CD4-positive, alpha-beta T cell treated with Interleukin-17A for 1 hour (primary cell): Measurements from ENCODE around the gene AKAP12.
"Not testable (repeated sequence)": the region's sequence is repeated elsewhere in the genome, so short reads cannot be mapped to it uniquely, and the experiment has no call there.

ENCODE experiments used
- DNase-seq: peaks from one replicate; pipeline ENCODE4 v3.0.0-alpha.2; 2020

The AKAP12 gene

GRCh38 chr6:151351146-151351700 lies 111.5 kb downstream of the AKAP12 start:
- DNase-seq: no peak

- DNase-seq: no peak
Observed at GRCh38 chr6:151351731-151352130, 112.0 kb downstream of the AKAP12 start.

- DNase-seq: peak; percentile 8
Observed at GRCh38 chr6:151352410-151353396, 112.9 kb downstream of the AKAP12 start.

- no peak for DNase-seq
Observed at GRCh38 chr6:151353795-151354194, 114.0 kb downstream of the AKAP12 start.

- not testable (repeated sequence) for DNase-seq
Observed at GRCh38 chr6:151356983-151357382, 117.2 kb downstream of the AKAP12 start.

- no peak for DNase-seq
Observed at GRCh38 chr6:151357758-151358436, 118.1 kb downstream of the AKAP12 start.

GRCh38 chr6:151358475-151358874 lies 118.7 kb downstream of the AKAP12 start:
- no peak for DNase-seq

GRCh38 chr6:151359486-151359885 lies 119.7 kb downstream of the AKAP12 start:
- DNase-seq: no peak

GRCh38 chr6:151365233-151365632 lies 125.5 kb downstream of the AKAP12 start:
- no peak for DNase-seq

- DNase-seq: no peak
Observed at GRCh38 chr6:151370509-151371078, 130.8 kb downstream of the AKAP12 start.

- no peak for DNase-seq
Observed at GRCh38 chr6:151372164-151372563, 132.4 kb downstream of the AKAP12 start.

- peak; percentile 53 for DNase-seq
Observed at GRCh38 chr6:151374036-151374683, 134.4 kb downstream of the AKAP12 start.

- DNase-seq: no peak
Observed at GRCh38 chr6:151375833-151376232, 136.1 kb downstream of the AKAP12 start.

GRCh38 chr6:151376440-151376839 lies 136.7 kb downstream of the AKAP12 start:
- DNase-seq: peak; percentile 46

GRCh38 chr6:151377095-151377494 lies 137.3 kb downstream of the AKAP12 start:
- DNase-seq: no peak

GRCh38 chr6:151379933-151380847 lies 140.4 kb downstream of the AKAP12 start:
- peak; percentile 66 for DNase-seq

GRCh38 chr6:151380848-151381205 lies 141.1 kb downstream of the AKAP12 start:
- peak; percentile 20 for DNase-seq

- no peak for DNase-seq
Observed at GRCh38 chr6:151381722-151382121, 142.0 kb downstream of the AKAP12 start.

- not testable (repeated sequence) for DNase-seq
Observed at GRCh38 chr6:151382631-151383030, 142.9 kb downstream of the AKAP12 start.

- DNase-seq: no peak
Observed at GRCh38 chr6:151384151-151384550, 144.4 kb downstream of the AKAP12 start.

- DNase-seq: peak; percentile 46
Observed at GRCh38 chr6:151385177-151385576, 145.4 kb downstream of the AKAP12 start.
